Activated CD8-positive, alpha-beta memory T cell treated with anti-CD3 and anti-CD28 coated beads for 24 hours (primary cell): ENCODE data around the gene ZFY.
"Not testable (repeated sequence)": the region's sequence is repeated elsewhere in the genome, so short reads cannot be mapped to it uniquely, and the experiment has no call there.

ENCODE experiments used
- DNase-seq: peaks from one replicate; pipeline ENCODE4 v3.0.0-alpha.2; 2020

Gene ZFY

DNA sequence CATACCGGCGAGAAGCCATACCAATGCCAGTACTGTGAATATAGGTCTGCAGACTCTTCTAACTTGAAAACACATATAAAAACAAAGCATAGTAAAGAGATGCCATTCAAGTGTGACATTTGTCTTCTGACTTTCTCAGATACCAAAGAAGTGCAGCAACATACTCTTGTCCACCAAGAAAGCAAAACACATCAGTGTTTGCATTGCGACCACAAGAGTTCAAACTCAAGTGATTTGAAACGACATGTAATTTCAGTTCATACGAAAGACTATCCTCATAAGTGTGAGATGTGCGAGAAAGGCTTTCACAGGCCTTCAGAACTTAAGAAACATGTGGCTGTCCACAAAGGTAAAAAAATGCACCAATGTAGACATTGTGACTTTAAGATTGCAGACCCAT is 44.1 kb downstream of the ZFY start:
- no peak for DNase-seq

DNA sequence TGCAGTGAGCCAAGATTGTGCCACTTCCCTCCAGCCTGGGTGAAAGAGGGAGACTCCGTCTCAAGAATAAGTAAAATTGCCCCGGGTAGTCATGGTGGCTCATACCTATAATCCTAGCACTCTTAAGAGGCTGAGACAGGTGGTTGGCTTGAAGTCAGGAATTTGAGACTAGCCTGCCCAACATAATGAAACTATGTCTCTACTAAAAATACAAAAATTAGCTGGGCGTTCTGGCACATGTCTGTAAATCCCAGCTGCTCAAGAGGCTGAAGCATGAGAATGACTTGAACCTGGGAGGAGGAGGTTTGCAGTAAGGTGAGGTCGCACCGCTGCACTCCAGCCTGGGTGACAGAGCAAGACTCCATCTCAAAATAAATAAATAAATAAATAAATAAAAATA is 49.3 kb downstream of the ZFY start:
- no peak for DNase-seq

DNA sequence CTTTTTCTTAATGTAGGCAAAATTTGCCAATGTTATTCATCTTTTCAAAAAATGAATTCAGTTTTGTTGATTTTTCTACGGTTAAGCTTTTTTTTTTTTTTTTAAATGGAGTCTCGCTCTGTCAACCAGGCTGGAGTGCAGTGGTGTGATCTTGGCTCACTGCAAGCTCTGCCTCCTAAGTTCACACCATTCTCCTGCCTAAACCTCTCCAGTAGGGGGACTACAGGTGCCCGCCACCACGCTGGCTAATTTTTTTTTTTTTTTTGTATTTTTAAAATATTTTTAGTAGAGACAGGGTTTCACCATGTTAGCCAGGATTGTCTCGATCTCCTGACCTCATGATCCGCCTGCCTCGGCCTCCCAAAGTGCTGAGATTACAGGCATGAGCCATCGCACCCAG is 52.0 kb downstream of the ZFY start:
- DNase-seq = not testable (repeated sequence)

DNA sequence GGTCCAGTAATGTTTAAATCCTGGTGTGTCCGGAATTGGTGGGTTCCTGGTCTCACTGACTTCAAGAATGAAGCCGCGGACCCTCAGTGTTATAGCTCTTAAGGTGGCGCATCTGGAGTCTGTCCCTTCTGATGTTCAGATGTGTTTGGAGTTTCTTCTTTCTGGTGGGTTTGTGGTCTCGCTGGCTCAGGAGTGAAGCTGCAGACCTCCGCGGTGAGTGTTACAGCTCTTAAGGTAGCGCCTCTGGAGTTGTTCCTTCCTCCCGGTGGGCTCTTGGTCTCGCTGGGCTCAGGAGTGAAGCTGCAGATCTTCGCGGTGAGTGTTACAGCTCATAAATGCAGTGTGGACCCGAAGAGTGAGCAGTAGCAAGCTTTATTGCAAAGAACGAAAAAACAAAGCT is 62.2 kb downstream of the ZFY start:
- not testable (repeated sequence) for DNase-seq

DNA sequence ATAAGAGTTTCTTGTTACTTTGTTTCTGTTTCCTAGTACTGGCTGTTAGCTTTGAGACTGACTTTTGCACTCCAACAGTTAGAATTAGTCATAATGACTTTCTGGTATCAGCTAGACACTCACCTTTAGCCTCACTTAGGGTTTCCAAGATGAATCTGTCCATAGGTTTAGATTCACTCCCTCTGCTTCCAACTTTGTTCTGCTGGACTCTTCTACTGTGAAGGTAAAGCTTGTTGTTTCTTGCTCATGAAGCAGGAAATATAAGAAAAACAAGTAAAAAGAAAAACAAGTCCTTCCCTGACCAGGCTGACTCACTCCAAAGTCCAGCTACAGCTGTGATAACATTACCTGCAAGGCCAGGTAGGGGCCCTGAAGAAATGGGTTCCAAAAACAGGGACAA is 67.0 kb downstream of the ZFY start:
- no peak for DNase-seq

DNA sequence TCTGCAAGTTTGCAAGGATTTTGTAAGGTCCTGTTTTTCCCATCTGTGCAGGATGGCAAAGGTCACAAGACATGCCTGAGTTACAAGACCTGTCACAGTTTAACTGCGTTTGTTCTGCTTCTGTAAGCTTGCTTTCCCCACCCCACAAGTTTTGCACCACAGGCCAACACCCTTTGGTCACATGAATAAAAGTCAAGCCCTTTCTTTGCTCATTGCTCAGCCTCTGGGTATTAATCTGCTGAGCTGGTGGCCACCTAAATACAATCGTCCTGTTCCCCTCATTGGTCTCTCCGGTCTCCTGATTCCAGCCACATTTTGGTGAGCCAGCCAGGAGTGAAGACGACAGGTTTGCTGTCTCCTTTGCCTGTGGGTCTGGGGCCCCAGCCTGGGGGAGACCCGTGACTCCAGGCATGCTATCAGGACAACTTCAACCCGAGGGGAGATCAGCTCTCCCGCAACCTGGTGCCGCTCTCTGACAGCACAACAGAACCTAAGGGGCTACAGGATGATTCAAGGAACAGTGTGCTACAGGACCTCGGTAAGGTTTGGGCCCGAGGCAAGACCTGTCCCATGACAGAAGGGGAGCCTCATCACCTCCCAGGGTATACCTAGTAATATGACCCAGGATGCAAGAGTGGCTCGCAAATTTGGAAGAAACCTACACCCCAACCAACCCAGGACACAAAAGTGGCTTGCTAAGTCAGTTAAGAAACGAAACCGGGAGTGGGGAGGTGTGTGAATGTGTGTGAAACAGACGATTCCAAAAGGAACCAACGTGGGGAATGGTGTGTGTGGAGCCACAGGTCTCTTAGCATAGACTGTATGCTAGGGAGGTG is 67.7 kb downstream of the ZFY start:
- DNase-seq = no peak

DNA sequence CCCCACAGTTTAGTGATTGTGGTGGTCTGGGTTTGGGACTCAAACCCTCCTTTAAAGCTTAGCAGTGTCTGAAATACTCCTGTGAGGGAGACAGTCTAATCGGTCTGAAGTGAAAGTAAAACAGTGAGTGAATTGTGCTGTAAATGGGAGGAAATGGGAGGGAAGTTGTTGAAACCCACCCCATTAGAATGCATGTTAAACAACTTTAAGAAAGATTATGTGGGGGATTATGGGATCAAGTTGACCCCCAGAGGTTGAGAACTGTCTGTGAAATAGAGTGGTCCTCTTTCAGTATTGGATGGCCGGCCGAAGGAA is 68.3 kb downstream of the ZFY start:
- DNase-seq = no peak

DNA sequence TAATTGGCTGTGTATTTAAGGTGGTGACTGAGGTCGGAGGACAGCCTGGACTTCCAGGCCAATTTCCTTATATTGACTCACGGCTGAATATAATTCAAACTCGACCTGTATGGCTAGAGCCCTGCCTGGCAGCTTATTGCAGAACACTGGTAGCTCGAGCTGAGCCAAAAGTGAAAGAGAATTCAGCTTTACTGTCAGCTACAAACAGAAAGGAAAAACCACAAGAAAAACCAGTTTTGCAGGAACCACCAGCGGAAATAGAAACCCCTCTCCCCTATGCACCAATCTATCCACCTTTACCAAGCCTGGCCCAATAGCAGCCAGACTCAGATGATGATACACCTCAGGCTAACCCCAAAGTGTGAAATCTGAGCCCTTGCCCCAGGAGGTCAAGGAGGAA is 68.7 kb downstream of the ZFY start:
- DNase-seq = no peak

DNA sequence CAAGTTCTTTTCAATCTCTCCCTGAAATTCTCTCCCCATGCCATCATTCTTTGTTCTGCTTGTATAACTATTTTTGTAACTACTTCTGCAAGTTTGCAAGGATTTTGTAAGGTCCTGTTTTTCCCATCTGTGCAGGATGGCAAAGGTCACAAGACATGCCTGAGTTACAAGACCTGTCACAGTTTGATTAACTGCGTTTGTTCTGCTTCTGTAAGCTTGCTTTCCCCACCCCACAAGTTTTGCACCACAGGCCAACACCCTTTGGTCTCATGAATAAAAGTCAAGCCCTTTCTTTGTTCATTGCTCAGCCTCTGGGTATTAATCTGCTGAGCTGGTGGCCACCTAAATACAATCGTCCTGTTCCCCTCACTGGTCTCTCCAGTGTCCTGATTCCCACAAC is 70.8 kb downstream of the ZFY start:
- DNase-seq = not testable (repeated sequence)

DNA sequence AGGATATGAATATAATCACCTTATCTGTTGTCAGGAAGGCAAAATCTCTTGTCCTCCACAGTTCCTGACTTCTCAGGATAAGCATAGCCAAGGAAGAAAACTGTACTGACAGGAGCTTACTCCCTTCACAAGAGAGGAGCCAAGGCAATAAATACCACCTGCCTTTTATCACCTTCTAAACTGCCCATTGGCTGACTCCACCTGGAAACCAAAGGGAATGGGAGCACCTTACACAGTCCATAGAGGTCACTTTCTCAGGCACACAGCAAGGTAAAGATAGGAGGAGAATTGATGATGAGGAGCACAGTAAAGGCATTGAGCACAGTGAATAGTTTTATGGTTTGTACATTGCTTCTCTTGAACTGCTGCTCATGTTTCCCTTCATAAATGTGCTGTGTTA is 72.8 kb downstream of the ZFY start:
- no peak for DNase-seq

DNA sequence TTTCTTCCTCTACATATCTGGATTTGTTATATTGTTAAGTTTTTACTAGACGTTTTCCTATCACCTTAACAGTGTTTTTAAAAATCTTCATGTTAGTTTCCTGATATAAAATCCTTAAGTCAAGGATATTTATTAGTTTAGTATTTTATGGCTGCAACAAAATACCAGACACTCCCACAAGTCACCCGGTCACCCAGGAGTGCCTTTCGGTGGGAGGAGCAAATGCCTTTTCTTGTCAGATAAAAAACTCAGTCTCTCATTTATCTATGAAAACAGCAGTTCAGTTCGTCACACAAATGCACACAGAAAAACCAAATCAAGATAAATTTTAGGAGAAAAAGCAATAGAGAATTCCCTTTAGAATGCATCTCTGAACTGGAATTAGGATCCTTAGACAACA is 77.0 kb downstream of the ZFY start:
- DNase-seq = no peak

DNA sequence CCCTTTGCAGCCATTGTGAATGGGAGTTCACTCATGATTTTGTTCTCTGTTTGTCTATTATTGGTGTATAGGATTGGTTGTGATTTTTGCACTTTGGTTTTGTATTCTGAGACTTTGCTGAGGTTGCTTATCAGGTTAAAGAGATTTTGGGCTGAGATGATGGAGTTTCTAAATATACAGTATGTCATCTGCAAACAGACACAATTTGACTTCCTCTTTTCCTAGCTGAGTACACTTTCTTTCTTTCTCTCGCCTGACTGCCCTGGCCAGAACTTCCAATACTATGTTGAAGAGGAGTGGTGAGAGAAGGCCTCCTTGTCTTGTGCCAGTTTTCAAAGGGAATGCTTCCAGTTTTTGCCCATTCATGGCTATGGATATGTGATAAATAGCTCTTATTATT is 81.4 kb downstream of the ZFY start:
- no peak for DNase-seq

DNA sequence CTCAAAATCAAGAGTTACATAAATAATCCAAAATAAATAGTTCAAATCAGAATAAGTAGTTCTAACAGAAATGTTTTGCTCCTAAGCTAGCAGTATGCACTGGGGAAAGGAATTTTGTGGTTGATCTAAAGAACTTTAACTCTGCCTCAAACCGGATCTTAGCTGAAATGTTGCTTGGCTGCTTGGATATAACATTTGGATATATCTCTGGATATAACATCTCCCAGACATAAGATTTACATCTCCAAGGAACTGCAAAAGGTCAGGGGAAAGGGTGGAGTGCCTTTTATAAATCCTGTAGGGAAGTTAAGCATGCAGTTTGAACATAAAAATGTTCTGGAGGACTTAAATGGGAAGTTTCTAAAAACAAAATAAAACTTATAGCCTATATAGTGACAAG is 83.4 kb downstream of the ZFY start:
- DNase-seq = no peak

DNA sequence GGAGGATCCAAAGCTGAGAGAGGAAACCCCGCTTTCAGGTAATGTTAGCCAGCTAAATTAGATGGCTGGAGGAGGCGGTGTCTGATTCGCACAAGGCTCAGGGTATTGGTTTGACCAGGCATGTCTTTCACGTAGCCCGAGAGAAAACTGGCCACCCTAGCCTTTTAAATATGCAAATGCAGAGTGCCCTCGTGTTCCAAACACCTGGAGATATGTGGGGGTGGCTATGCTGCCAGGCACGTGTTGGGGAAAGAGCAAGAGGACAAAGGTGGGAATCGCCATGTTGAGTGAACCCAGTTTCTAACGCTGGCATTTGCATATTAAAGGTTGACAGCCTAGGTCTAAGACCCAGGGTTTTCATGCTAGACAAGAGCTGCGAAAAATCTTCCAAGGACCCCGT is 84.4 kb downstream of the ZFY start:
- no peak for DNase-seq

DNA sequence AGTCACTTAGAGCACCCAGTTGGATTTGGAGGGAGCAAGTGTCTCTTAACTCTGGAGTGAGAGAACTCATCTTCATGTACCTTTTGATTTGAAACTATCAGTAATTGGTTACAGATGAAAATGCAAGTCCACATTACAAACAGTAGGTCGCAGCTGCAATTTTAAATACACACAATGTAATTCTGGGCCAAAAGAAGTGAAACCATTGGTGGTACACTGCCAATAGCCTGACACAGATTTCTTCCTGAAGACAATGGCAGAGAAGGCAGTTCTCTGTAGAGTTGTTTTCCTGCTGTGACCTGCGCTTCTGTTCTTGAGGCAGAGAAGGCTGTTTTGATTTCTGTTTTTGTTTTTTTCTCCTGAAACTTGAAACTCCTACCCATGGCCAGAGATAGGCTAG is 86.0 kb downstream of the ZFY start:
- DNase-seq = no peak

DNA sequence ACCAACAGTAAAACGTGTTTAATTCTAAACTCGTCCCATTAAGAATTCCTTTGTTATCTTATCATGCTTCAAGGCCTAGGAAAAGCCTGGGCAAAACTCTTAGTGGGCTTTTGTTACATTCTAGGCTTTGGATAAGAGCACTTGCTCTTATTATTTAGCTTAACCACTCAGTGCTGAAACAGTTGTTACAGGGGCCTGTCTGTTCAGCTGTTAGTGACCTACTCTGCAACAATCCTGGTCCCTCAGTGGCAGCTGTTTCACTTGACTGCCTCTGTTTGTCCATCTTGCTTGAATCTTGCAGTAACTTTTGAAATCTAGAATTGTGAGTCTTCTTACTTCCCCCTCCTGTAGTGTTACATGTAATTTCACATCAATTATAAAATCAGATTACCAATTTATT is 88.4 kb downstream of the ZFY start:
- DNase-seq = no peak

DNA sequence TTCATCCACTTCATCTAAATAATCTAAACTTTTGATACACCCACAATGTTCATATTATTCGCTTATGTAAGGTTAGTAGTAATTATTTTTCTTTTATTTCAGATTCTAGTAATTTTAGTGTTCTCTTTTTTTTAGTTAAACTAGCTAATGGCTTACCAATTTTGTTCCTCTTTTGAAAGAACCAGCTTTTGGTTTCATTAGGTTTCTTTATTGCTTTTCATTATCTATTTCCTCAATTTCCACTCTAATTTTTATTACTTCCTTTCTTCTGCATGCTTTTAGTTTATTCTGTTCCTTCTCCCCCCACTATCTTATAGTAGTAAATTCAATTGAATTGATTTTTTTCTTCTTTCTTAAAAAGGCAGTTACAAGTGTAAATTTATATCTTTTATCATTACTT is 90.2 kb downstream of the ZFY start:
- no peak for DNase-seq
